A549 treated with GW870086 at 1 μM for 4 hours (cell line): Measurements from ENCODE around the gene HSPH1. TPM values are rescaled to one million over a fixed set of nuclear protein-coding genes. Genes with fewer than 3 reads are reported as not detected.

Experiments
- total RNA-seq: library from RNA; stranded (reverse); fragments of 200-300 nt; extraction: Qiagen RNA extraction; gene quantifications from 5 replicates; pipeline ENCODE4 v1.2.3, GENCODE V29; 2022; ENCODE audit warnings: low read depth

HSPH1 gene
- 84.7 to 115 TPM (median 92.3 TPM) in 5 replicates for total RNA-seq

GRCh38 chr13:31161557-31162150, at the start of gene HSPH1:
Gene HSPH1 (minus strand): TSS chr13:31161904. CDS start chr13:31161582, 322 bp downstream.

DNA sequence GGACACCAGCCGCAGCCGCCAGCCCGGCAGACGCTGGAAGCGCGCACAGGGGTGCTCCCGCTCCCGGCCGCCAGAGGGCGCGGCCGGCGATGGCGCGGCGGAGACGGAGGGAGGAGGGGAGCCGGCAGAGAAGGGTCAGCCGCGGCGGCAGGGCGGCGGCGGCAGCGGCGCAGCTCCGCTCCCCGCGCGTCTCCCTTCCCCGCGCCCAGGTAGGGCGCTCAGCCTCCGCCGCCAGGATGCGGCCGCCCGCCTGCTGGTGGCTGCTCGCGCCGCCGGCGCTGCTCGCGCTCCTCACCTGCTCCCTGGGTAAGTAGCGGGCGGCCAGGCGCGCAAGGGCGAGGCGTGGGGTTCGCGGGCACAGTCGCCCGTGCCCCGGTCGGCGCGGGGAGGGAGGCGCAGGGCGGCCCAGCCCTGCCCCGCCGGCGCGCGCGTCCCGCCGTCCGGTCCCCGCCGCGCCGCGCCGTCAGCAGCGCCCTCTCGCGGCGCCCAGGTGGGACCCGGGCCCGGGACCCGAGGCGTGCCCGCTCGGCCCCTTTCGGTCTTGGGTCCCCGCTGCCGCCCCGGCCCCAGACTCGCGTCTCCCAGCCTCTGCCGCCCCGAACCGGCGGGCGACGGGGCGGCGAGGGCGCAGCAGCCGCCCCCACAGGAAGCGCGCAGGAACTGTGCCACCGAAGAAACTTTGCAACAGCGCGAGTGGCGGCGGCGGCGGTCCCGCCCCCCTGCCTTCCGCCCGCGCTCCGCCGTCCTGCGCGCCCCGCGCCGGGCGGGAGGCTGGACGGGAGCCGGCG, 38.3 kb upstream of the HSPH1 start, which contains the start of gene B3GLCT:
TSS of gene B3GLCT (plus strand) at position 127 of the 788 bp plus-strand sequence. CDS start at position 237, 110 bp downstream.

Other genes with a start within 250 kb of the HSPH1 start
- not detected in 5 replicates for gene TEX26, start 229.2 kb downstream of the HSPH1 start, total RNA-seq
- 4.2 to 5.5 TPM (median 4.8 TPM) in 5 replicates for gene B3GLCT, start 38.1 kb upstream of the HSPH1 start, total RNA-seq